Thyroid gland (tissue), 4 donors: ENCODE measurements around the gene DNM2. TPM values are rescaled to one million over a fixed set of nuclear protein-coding genes. Genes with fewer than 3 reads are reported as not detected.

ENCODE experiments used
- DNase-seq, 2 donors: peaks; one replicate each; pipeline ENCODE4 v3.0.0-alpha.2; 2019
- H3K27ac ChIP-seq, 3 donors: fragments of 200-600 bp; sonication (generic); 1 replicate in 2 of 3; 2 replicates in 1 of 3; pipeline ENCODE4 v1.5.1; 2016 to 2019; ENCODE audit warnings: mild to moderate bottlenecking in 1 of 3, moderate library complexity in 1 of 3
- H3K27me3 ChIP-seq: fragments of 200-600 bp; sonication (generic); one replicate; pipeline ENCODE4 v1.5.1; 2019
- H3K36me3 ChIP-seq, 2 donors: fragments of 200-600 bp; sonication (generic); one replicate each; pipeline ENCODE4 v1.5.1; 2016 to 2019
- H3K4me1 ChIP-seq, 2 donors: fragments of 200-600 bp; sonication (generic); one replicate each; pipeline ENCODE4 v1.5.1; 2017 to 2019
- H3K4me3 ChIP-seq, 3 donors: fragments of 200-600 bp; sonication (generic); replicated peaks in 1 of 3; 1 replicate in 2 of 3; 2 replicates in 1 of 3; pipeline ENCODE4 v1.5.1; 2016; ENCODE audit warnings: mild to moderate bottlenecking in 1 of 3
- H3K9me3 ChIP-seq: fragments of 200-600 bp; sonication (generic); one replicate; pipeline ENCODE4 v1.5.1; 2017
- POLR2A ChIP-seq, 2 donors: fragments of 450-650 bp; IDR thresholded peaks; one replicate each; pipeline ENCODE4 v1.6.1; 2017; ENCODE audit warnings: antibody characterized with exemption in 2 of 2, mild to moderate bottlenecking in 2 of 2, moderate library complexity in 1 of 2
- WGBS, 2 donors: methylation state at CpG; one replicate each; pipeline ENCODE4 v1.1.5; 2017; 5-methylcytosine and 5-hydroxymethylcytosine counted together
- intact Hi-C: fragments of 100-400 bp; cut with DNase I; formaldehyde crosslinking; loops from one replicate; pipeline ENCODE4 v1.15.1; 2023
- total RNA-seq, 4 donors: library from RNA; depleted of rRNA; stranded (reverse); fragments of >200 nt; gene quantifications; one replicate each; pipeline ENCODE4 v1.2.3, GENCODE V29; 2016
- TF ChIP-seq, protein P1 (sequence below), 6 experiments: fragments of 200-600 bp in 3 of 6; fragments of 450-650 bp in 3 of 6; sonication (generic) in 3 of 6; IDR thresholded peaks; one replicate each; pipeline ENCODE4 v1.5.1; 2016 to 2019; ENCODE audit warnings: antibody characterized with exemption in 6 of 6, mild to moderate bottlenecking in 2 of 6, inconsistent platforms in 1 of 6, moderate library complexity in 1 of 6

Gene DNM2
- total RNA-seq, 4 donors from 2014 or later: 95.1 to 155 (median 120) TPM

DNA sequence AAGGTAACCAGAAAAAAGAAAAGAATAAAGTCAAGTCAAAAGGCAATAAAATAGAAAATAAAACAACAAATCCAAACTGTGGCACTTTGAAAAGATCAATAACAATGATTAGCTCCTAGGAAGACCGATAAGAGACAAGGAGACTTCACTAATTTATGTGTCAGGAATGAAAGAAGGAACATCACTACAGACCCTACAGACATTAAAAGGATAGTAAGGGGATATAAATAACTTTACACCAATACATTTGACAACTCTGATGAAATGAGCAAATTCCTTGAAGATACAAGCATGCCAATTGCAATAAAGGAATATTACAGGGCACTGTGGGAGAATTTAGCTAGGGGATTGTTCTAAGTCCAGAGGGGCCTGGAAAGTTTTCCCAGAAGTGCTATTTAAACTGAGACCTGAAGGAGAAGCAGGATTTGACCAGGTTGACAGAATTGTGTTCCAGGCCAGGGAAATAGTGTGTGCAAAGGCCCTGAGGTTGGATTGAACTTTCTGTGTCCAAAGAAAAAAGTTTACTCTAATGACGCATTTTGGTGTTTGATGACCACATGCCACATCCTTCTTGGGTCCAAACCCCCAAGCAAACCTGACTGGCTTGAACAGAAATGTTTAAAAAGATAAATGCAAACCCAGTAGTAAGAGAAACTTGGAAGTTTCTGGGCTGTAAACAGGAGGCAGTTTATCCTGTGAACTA, 128.8 kb downstream of the DNM2 start:
- WGBS, 2 donors: 86% methylated on average over 2 of the region's 2 CpGs
- no peaks in the 10 kb centered on the region for H3K27me3 ChIP-seq
- no peaks in the 10 kb centered on the region for H3K9me3 ChIP-seq
- H3K36me3 ChIP-seq: no peaks in the 10 kb centered on the region
- no peak for TF ChIP-seq POLR2A (IDR thresholded peaks at IDR 0.05)
- TF ChIP-seq, protein P1, sequence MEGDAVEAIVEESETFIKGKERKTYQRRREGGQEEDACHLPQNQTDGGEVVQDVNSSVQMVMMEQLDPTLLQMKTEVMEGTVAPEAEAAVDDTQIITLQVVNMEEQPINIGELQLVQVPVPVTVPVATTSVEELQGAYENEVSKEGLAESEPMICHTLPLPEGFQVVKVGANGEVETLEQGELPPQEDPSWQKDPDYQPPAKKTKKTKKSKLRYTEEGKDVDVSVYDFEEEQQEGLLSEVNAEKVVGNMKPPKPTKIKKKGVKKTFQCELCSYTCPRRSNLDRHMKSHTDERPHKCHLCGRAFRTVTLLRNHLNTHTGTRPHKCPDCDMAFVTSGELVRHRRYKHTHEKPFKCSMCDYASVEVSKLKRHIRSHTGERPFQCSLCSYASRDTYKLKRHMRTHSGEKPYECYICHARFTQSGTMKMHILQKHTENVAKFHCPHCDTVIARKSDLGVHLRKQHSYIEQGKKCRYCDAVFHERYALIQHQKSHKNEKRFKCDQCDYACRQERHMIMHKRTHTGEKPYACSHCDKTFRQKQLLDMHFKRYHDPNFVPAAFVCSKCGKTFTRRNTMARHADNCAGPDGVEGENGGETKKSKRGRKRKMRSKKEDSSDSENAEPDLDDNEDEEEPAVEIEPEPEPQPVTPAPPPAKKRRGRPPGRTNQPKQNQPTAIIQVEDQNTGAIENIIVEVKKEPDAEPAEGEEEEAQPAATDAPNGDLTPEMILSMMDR (IDR thresholded peaks at IDR 0.05): no peak
- intact Hi-C loops: no loop called here
- no peak overlapping the region for H3K27ac ChIP-seq
- DNase-seq: no peak
- H3K4me3 ChIP-seq: no peak overlapping the region
- no peaks in the 10 kb centered on the region for H3K4me1 ChIP-seq

DNA sequence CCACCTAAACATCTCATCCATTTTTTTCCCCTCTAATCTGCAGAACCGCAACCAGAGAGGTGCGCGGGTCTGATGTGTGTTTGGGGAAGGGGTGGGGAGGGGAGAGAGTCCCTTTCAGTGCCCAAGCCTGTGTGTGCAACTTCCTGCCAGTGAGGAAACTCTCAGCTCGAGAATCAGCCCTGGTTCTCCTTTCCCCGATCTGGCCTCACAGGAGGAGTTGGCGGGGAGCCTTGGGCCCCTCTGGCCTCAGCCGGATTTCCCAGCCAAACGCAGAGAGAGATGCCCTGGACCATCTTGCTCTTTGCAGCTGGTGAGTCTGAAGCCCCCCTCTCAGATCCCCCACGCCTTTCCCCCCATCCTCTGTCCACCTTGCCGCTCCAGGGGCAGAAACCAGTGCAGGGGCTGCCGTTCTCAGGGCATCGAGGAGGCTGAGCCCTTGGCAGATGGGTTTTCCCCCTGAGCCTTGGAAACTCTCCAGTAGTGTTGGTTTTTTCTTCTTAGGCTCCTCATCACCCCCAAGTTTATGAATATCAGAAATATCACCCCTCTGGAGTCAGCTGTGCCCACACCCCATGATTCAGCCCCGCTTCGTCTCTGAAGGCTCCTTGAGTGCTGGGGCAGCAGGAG, 130.5 kb downstream of the DNM2 start, which contains the start of gene C19orf38:
Gene C19orf38 (plus strand): TSS at position 186 of the 627 bp plus-strand sequence. CDS start 94 bp downstream, at position 280.
- Histone ChIP-seq H3K36me3 (no peaks in the 10 kb centered on the region), H3K9me3 (no peaks in the 10 kb centered on the region), H3K4me1 (no peaks in the 10 kb centered on the region), H3K27me3 (no peaks in the 10 kb centered on the region), H3K27ac (no peak within 1 kb of the TSS), H3K4me3 (no peak within 1 kb of the TSS)
- intact Hi-C loops: no loop called here
- TF ChIP-seq POLR2A (IDR thresholded peaks at IDR 0.05): no peak
- TF ChIP-seq, protein P1 (IDR thresholded peaks at IDR 0.05): no peak
- DNase-seq: no peak
- WGBS, 2 donors: 49 to 60% methylated on average over 12 to 13 of the region's 14 CpGs

DNA sequence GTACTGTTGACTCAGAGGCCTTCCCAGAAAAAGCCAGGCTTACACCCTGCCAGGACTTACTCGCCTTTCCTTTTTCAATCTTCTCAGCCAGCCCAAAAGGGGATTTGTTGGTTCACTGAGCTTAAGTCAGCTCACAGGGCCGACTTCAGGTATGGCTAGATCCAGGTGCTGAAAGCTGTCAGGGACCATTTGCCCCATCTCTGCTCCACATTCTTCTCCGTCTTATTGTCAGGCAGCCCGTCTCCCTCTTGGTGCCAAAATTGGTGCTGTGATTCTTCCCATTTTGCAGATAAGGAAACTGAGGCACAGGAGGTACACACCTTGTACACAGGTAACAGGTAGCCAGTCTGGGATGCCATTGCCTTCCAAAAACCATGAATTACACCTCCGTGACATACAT, 132.8 kb downstream of the DNM2 start:
- Histone ChIP-seq H3K9me3 (no peaks in the 10 kb centered on the region), H3K36me3 (no peaks in the 10 kb centered on the region), H3K27me3 (no peaks in the 10 kb centered on the region), H3K27ac (no peak overlapping the region), H3K4me3 (no peak overlapping the region), H3K4me1 (no peaks in the 10 kb centered on the region)
- intact Hi-C loops: no loop called here
- TF ChIP-seq, protein P1 (IDR thresholded peaks at IDR 0.05): no peak
- no peak for TF ChIP-seq POLR2A (IDR thresholded peaks at IDR 0.05)
- 89 to 93% methylated on average over 5 of the region's 5 CpGs for WGBS, 2 donors
- DNase-seq: no peak

DNA sequence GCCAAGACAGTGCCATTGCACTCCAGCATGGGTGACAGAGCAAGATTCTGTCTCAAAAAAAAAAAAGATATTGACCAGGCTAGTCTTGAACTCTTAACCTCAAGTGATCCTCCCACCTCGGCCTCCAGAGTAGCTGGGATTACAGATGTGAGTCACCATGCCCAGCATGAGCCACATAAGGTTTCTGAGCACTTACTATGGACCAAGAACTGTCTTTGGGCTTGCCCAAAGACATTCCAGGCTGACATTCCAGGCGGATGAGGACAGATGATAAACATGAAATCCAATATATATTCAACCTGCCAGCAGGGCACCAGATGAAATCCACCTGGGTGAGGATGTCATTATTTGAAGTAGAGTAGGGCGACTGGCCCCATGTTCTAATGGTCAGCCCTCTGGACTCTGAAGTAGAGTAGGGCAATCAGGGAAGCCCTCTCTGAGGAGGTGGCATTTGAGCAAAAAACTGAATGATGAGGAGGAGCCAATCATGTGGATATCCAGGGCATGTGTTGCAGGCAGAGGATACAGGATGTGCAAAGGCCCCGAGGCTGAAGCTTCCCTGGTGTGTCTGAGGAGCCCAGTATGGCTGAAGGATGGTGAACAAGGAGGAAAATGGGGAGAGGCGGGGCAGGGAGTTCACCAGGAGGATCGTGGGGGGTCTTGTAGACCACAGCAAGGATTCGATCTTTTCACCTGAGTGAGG, 134.4 kb downstream of the DNM2 start:
- WGBS, 2 donors: 87 to 91% methylated on average over 7 of the region's 7 CpGs
- DNase-seq: no peak
- H3K4me1 ChIP-seq: no peaks in the 10 kb centered on the region
- TF ChIP-seq, protein P1 (IDR thresholded peaks at IDR 0.05): no peak
- TF ChIP-seq POLR2A (IDR thresholded peaks at IDR 0.05): no peak
- H3K27me3 ChIP-seq: no peaks in the 10 kb centered on the region
- H3K4me3 ChIP-seq: no peak overlapping the region
- H3K27ac ChIP-seq: no peak overlapping the region
- no peaks in the 10 kb centered on the region for H3K9me3 ChIP-seq
- intact Hi-C loops: no loop called here
- no peaks in the 10 kb centered on the region for H3K36me3 ChIP-seq

DNA sequence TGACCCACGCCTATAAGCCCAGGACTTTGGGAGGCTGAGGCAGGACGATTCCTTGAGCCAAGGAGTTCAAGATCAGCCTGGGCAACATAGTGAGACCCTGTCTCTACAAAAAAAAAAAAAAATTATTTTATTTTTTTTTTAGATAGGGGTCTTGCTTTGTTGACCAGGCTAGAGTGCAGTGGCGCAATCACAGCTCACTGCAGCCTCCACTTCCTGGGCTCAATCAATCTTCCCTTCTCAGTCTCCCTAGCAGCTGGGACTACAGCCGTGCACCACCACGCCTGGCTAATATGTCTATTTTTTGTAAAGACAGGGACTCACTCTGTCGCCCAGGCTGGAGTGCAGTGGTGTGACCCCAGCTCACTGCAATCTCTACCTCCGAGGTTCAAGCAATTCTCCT, 135.1 kb downstream of the DNM2 start:
- no peaks in the 10 kb centered on the region for H3K9me3 ChIP-seq
- no peaks in the 10 kb centered on the region for H3K36me3 ChIP-seq
- H3K4me1 ChIP-seq: no peaks in the 10 kb centered on the region
- no peaks in the 10 kb centered on the region for H3K27me3 ChIP-seq
- H3K4me3 ChIP-seq: no peak overlapping the region
- intact Hi-C loops: no loop called here
- TF ChIP-seq, protein P1 (IDR thresholded peaks at IDR 0.05): no peak
- no peak for TF ChIP-seq POLR2A (IDR thresholded peaks at IDR 0.05)
- no peak overlapping the region for H3K27ac ChIP-seq
- 79 to 84% methylated on average over 7 of the region's 7 CpGs for WGBS, 2 donors
- no peak for DNase-seq
